Activated CD8-positive, alpha-beta memory T cell treated with anti-CD3 and anti-CD28 coated beads, Interleukin-2, amount 50 U/mL, for 1 hour (primary cell): Measurements from ENCODE around the gene HINT3.
"Not testable (repeated sequence)": the region's sequence is repeated elsewhere in the genome, so short reads cannot be mapped to it uniquely, and the experiment has no call there.

Experiments
- DNase-seq: peaks from one replicate; pipeline ENCODE4 v3.0.0-alpha.2; 2020; ENCODE audit errors: extremely low read depth

The HINT3 gene

GRCh38 chr6:126002755-126003679 lies 46.4 kb downstream of the HINT3 start:
- DNase-seq, result no peak

- DNase-seq, result no peak
Observed at GRCh38 chr6:126007800-126008199, 51.2 kb downstream of the HINT3 start.

GRCh38 chr6:126010040-126010439 lies 53.5 kb downstream of the HINT3 start:
- DNase-seq, result no peak

GRCh38 chr6:126015863-126016262 lies 59.3 kb downstream of the HINT3 start:
- no peak for DNase-seq

- no peak for DNase-seq
Observed at GRCh38 chr6:126016591-126016990, 60.0 kb downstream of the HINT3 start.

- no peak for DNase-seq
Observed at GRCh38 chr6:126017668-126018067, 61.1 kb downstream of the HINT3 start.

GRCh38 chr6:126020305-126021050 lies 63.9 kb downstream of the HINT3 start:
- no peak for DNase-seq

- not testable (repeated sequence) for DNase-seq
Observed at GRCh38 chr6:126023474-126023873, 66.9 kb downstream of the HINT3 start.

- no peak for DNase-seq
Observed at GRCh38 chr6:126026001-126026400, 69.4 kb downstream of the HINT3 start.

- no peak for DNase-seq
Observed at GRCh38 chr6:126027601-126028000, 71.0 kb downstream of the HINT3 start.
